A549 (cell line): ENCODE results near the gene CERK.

Source experiments
- CEBPB ChIP-seq, 2 experiments: fragments of >200 bp in 1 of 2; sonication (Bioruptor Twin) in 1 of 2; formaldehyde crosslinking in 1 of 2; IDR thresholded peaks; 2 replicates each; pipeline ENCODE4 v1.6.1; 2012 to 2016
- HDAC2 ChIP-seq: fragments of 200-600 bp; sonication (generic); IDR thresholded peaks from 2 replicates; pipeline ENCODE4 v1.6.1; 2016
- HOXA7 ChIP-seq: fragments of 250-450 bp; sonication (Bioruptor Pico); IDR thresholded peaks from 2 replicates; pipeline ENCODE4 v1.5.0; 2020; ENCODE audit warnings: mild to moderate bottlenecking, moderate library complexity
- MYC ChIP-seq: IDR thresholded peaks from 2 replicates; pipeline ENCODE4 v1.6.1; 2012; ENCODE audit warnings: mild to moderate bottlenecking, inconsistent platforms, low read length, improper control_type of control experiment, borderline replicate concordance
- NFE2L2 ChIP-seq: fragments of 150-350 bp; conservative IDR thresholded peaks from 2 replicates; pipeline ENCODE4 v1.6.1; 2014; ENCODE audit warnings: low read length
- NR3C1 ChIP-seq: fragments of >200 bp; sonication (Bioruptor Twin); formaldehyde crosslinking; IDR thresholded peaks from 3 replicates; pipeline ENCODE4 v1.6.1; 2017
- POLR2A ChIP-seq: IDR thresholded peaks from 2 replicates; pipeline ENCODE4 v1.6.1; 2012; ENCODE audit warnings: mild to moderate bottlenecking, low read length
- RAD21 ChIP-seq, 2 experiments: fragments of >200 bp in 1 of 2; sonication (Bioruptor Twin) in 1 of 2; formaldehyde crosslinking in 1 of 2; IDR thresholded peaks in 1 of 2; conservative IDR thresholded peaks in 1 of 2; 2 replicates in 1 of 2; 3 replicates in 1 of 2; pipeline ENCODE4 v1.6.1; 2012 to 2018; ENCODE audit warnings: inconsistent platforms in 1 of 2
- RCOR1 ChIP-seq: fragments of 150-350 bp; IDR thresholded peaks from 2 replicates; pipeline ENCODE4 v1.6.1; 2014; ENCODE audit warnings: antibody characterized with exemption, low read length, low read depth
- REST ChIP-seq: fragments of 200-600 bp; sonication (generic); IDR thresholded peaks from 2 replicates; pipeline ENCODE4 v1.6.1; 2016; ENCODE audit warnings: antibody characterized with exemption, mild to moderate bottlenecking, moderate library complexity
- RFX5 ChIP-seq: fragments of 450-650 bp; IDR thresholded peaks from 2 replicates; pipeline ENCODE4 v1.7.1; 2014; ENCODE audit warnings: antibody characterized with exemption, mild to moderate bottlenecking, moderate library complexity
- SMC3 ChIP-seq: fragments of >200 bp; sonication (Bioruptor Twin); formaldehyde crosslinking; IDR thresholded peaks from 3 replicates; pipeline ENCODE4 v1.6.1; 2018; ENCODE audit warnings: inconsistent platforms
- TF ChIP-seq, protein P1 (sequence below): fragments of >200 bp; sonication (Bioruptor Twin); formaldehyde crosslinking; IDR thresholded peaks from 3 replicates; pipeline ENCODE4 v1.5.1; 2016
- TF ChIP-seq, protein P2 (sequence below): fragments of 450-650 bp; IDR thresholded peaks from 2 replicates; pipeline ENCODE4 v1.6.1; 2014; ENCODE audit warnings: antibody characterized with exemption

DNA sequence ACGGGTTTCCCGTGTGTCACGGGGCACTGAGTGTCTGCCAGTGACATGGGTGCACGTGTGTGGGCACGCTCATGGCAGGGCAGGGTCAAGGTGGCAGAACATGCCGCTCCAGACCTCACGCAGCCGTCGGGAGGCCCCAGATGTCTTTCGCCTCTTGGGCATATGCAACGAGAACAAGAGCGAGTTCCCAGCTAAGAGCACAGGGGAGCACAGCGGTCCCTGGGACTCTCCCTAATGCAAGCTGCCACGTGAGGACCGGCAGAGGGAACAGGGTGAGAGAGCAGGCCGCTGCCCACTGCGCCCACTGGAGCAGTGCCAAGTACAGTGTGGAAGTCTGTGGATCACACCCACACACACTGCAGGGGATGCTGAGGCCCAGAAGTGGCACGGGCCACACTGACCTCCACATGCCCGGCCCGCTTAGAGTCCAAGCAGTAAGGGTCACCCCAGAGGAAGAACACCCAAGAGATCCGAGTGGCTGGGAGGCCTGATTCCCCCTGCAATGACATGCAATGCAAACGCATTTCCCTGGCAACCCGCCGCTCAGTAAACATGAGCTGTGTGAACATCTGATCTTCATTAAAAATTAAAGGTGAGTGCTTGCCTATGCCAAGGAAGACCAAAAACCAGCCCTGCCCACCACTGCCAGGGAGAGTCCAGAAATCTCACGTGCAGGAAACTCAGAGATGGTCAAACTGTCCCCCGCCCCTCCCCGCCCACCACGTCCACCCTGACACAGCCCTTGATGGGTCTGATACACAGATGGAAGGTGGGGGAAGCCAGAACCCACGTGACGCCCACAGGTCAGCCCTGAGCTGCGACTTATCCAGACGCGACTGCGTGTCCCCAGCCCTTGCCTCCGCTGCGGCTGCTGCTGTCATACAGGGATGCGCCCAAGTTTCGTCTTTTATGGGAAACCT, 11.7 kb downstream of the CERK start:
- no peak for TF ChIP-seq RCOR1
- no peak for TF ChIP-seq NR3C1
- TF ChIP-seq MYC = no peak
- no peak for TF ChIP-seq RFX5
- TF ChIP-seq, protein P1, sequence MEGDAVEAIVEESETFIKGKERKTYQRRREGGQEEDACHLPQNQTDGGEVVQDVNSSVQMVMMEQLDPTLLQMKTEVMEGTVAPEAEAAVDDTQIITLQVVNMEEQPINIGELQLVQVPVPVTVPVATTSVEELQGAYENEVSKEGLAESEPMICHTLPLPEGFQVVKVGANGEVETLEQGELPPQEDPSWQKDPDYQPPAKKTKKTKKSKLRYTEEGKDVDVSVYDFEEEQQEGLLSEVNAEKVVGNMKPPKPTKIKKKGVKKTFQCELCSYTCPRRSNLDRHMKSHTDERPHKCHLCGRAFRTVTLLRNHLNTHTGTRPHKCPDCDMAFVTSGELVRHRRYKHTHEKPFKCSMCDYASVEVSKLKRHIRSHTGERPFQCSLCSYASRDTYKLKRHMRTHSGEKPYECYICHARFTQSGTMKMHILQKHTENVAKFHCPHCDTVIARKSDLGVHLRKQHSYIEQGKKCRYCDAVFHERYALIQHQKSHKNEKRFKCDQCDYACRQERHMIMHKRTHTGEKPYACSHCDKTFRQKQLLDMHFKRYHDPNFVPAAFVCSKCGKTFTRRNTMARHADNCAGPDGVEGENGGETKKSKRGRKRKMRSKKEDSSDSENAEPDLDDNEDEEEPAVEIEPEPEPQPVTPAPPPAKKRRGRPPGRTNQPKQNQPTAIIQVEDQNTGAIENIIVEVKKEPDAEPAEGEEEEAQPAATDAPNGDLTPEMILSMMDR = no peak
- TF ChIP-seq, protein P2, sequence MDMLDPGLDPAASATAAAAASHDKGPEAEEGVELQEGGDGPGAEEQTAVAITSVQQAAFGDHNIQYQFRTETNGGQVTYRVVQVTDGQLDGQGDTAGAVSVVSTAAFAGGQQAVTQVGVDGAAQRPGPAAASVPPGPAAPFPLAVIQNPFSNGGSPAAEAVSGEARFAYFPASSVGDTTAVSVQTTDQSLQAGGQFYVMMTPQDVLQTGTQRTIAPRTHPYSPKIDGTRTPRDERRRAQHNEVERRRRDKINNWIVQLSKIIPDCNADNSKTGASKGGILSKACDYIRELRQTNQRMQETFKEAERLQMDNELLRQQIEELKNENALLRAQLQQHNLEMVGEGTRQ = no peak
- no peak for TF ChIP-seq REST
- TF ChIP-seq RAD21 (conservative IDR thresholded peaks at IDR 0.05 in 1 of 2, IDR thresholded peaks at IDR 0.05 in 1 of 2) = no peak
- TF ChIP-seq POLR2A = no peak
- TF ChIP-seq NFE2L2 = no peak
- no peak for TF ChIP-seq CEBPB (IDR thresholded peaks at IDR 0.05)
- TF ChIP-seq HDAC2 = no peak
- TF ChIP-seq SMC3 = no peak
- TF ChIP-seq HOXA7 = no peak
